GM23248 (cell line): Measurements from ENCODE around the gene FHOD3. TPM values are rescaled to one million over a fixed set of nuclear protein-coding genes. Genes with fewer than 3 reads are reported as not detected.

Experiments
- DNase-seq: peaks from one replicate; pipeline ENCODE4 v3.0.0-alpha.2; 2015
- H2AFZ ChIP-seq: fragments of 200-600 bp; sonication (generic); 2 replicates; pipeline ENCODE4 v1.6.1; 2016; ENCODE audit warnings: antibody characterized with exemption
- H3F3A ChIP-seq: fragments of 200-600 bp; sonication (generic); 2 replicates; pipeline ENCODE4 v1.6.1; 2016; ENCODE audit warnings: mild to moderate bottlenecking, antibody characterized with exemption, mixed run types; ENCODE audit not compliant: insufficient read depth
- H3K27ac ChIP-seq: fragments of 200-600 bp; sonication (generic); 2 replicates; pipeline ENCODE4 v1.5.1; 2016; ENCODE audit warnings: mild to moderate bottlenecking
- H3K27me3 ChIP-seq: fragments of 200-600 bp; sonication (generic); replicated peaks from 2 replicates; pipeline ENCODE4 v1.6.1; 2016; ENCODE audit warnings: mild to moderate bottlenecking; ENCODE audit not compliant: insufficient read depth
- H3K36me3 ChIP-seq: fragments of 200-600 bp; sonication (generic); 2 replicates; pipeline ENCODE4 v1.6.1; 2016; ENCODE audit warnings: low read depth, mild to moderate bottlenecking
- H3K4me1 ChIP-seq: fragments of 200-600 bp; sonication (generic); 2 replicates; pipeline ENCODE4 v1.6.1; 2016; ENCODE audit warnings: mild to moderate bottlenecking; ENCODE audit not compliant: insufficient read depth
- H3K4me2 ChIP-seq: fragments of 200-600 bp; sonication (generic); one replicate; pipeline ENCODE4 v1.6.1; 2016; ENCODE audit warnings: mild to moderate bottlenecking; ENCODE audit not compliant: unreplicated experiment
- H3K4me3 ChIP-seq: fragments of 200-600 bp; sonication (generic); 2 replicates; pipeline ENCODE4 v1.5.1; 2016; ENCODE audit warnings: mild to moderate bottlenecking
- H3K79me2 ChIP-seq: fragments of 200-600 bp; sonication (generic); 2 replicates; pipeline ENCODE4 v1.6.1; 2016; ENCODE audit warnings: mild to moderate bottlenecking; ENCODE audit not compliant: insufficient read depth
- H3K9ac ChIP-seq: fragments of 200-600 bp; sonication (generic); 2 replicates; pipeline ENCODE4 v1.6.1; 2016; ENCODE audit warnings: mild to moderate bottlenecking
- H3K9me2 ChIP-seq: fragments of 200-600 bp; sonication (generic); 2 replicates; pipeline ENCODE4 v1.6.1; 2016; ENCODE audit warnings: mixed run types, mild to moderate bottlenecking, moderate library complexity; ENCODE audit not compliant: insufficient read depth
- H3K9me3 ChIP-seq: fragments of 200-600 bp; sonication (generic); one replicate; pipeline ENCODE4 v1.6.1; 2017; ENCODE audit warnings: low read depth
- H4K20me1 ChIP-seq: fragments of 200-600 bp; sonication (generic); 2 replicates; pipeline ENCODE4 v1.6.0; 2016; ENCODE audit not compliant: insufficient read depth
- EZH2 ChIP-seq: fragments of 200-600 bp; sonication (generic); IDR thresholded peaks from 2 replicates; pipeline ENCODE4 v1.6.1; 2018; ENCODE audit warnings: antibody characterized with exemption, mild to moderate bottlenecking; ENCODE audit not compliant: insufficient read depth, poor library complexity, severe bottlenecking
- EZH2phosphoT487 ChIP-seq: fragments of 200-600 bp; sonication (generic); IDR thresholded peaks from 2 replicates; pipeline ENCODE4 v1.6.1; 2018; ENCODE audit warnings: antibody characterized with exemption, moderate library complexity, mild to moderate bottlenecking, low read depth; ENCODE audit not compliant: insufficient read depth
- WGBS, 2 experiments: methylation state at CpG; one replicate each; pipeline ENCODE4 v1.1.6; 2015 to 2017; ENCODE audit warnings: low lambda C conversion rate in 2 of 2, low coverage in 1 of 2; ENCODE audit errors: missing lambda C conversion rate in 2 of 2; 5-methylcytosine and 5-hydroxymethylcytosine counted together
- in situ Hi-C: fragments of 300-500 bp; cut with MboI; formaldehyde crosslinking; loops from 2 replicates; pipeline ENCODE4 v1.15.0; 2020
- polyA plus RNA-seq: library from polyadenylated mRNA; unstranded; fragments of >200 nt; fragmentation: Nextera tagmentation; extraction: Ambion mirVana; gene quantifications from 2 replicates; pipeline ENCODE4 v1.2.1, GENCODE V29; 2016
- total RNA-seq: library from RNA; depleted of rRNA; stranded (reverse); fragments of >200 nt; shearing (Covaris generic); gene quantifications from 2 replicates; pipeline ENCODE4 v1.2.3, GENCODE V29; 2014

The FHOD3 gene
- total and polyA plus RNA-seq, 2 experiments from 2014 or later = 1.6 to 10.1 TPM

DNA sequence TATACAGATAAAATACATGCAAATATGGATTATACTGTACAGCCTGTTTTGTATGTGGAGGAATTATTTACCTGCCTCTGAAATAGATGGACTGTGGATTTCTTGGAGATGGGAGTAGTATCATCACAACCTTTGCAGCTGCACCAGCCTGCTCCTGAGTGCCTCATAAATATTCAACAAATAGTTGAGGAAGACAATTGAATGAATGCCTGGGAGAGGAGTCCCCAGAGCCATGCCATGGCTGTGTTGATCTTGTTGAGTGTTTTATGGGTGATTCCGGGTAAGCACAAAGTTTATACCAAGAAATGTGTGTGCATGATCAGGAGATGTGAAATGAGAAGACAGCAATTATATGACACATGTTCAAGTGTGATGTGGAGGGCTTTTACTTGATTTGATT is 225.0 kb downstream of the FHOD3 start:
- Histone ChIP-seq H3K4me1 (peaks cover 8% of the 10 kb centered on the region), H3K79me2 (no peaks in the 10 kb centered on the region), H3K27ac (no peak overlapping the region), H3K9me3 (no peaks in the 10 kb centered on the region), H3K36me3 (no peaks in the 10 kb centered on the region), H3K27me3 (no peaks in the 10 kb centered on the region), H3K9ac (no peak overlapping the region), H3K4me3 (no peak overlapping the region), H3F3A (no peaks in the 10 kb centered on the region), H4K20me1 (no peaks in the 10 kb centered on the region), H3K4me2 (no peak overlapping the region), H2AFZ (no peak overlapping the region), H3K9me2 (no peaks in the 10 kb centered on the region)
- no peak for DNase-seq
- in situ Hi-C loops = no loop called here
- TF ChIP-seq EZH2 (no peak), EZH2phosphoT487 (no peak)
- 91 to 95% methylated on average over 1 of the region's 1 CpG for WGBS, 2 experiments

DNA sequence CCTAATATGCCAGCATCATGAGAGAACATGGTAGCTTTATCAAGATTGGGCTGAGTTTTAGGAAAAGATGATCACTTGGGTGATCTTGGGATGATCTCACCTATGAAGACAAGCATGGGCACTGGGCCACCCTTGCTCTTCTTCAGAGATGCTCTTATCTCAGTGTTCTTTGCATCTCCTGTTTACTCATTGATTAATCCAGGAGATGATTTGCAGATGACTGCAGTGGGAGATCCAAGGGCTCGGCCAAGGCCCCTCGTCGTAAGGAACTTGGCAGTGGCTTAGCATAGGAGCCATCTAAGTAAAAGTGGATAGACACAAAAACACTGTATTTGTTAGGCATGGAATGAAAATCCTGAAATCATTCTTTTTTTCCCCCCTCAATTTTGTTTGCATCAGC is 228.4 kb downstream of the FHOD3 start:
- no peak for DNase-seq
- Histone ChIP-seq H3K9me2 (no peaks in the 10 kb centered on the region), H3K27ac (no peak overlapping the region), H3K9me3 (no peaks in the 10 kb centered on the region), H4K20me1 (no peaks in the 10 kb centered on the region), H3K9ac (no peak overlapping the region), H3K4me1 (no peaks in the 10 kb centered on the region), H3K4me3 (no peak overlapping the region), H3K27me3 (no peaks in the 10 kb centered on the region), H3K79me2 (no peaks in the 10 kb centered on the region), H3K4me2 (no peak overlapping the region), H3F3A (no peaks in the 10 kb centered on the region), H2AFZ (no peak overlapping the region), H3K36me3 (no peaks in the 10 kb centered on the region)
- in situ Hi-C loops = no loop called here
- 97 to 98% methylated on average over 3 of the region's 3 CpGs for WGBS, 2 experiments
- TF ChIP-seq EZH2 (no peak), EZH2phosphoT487 (no peak)

DNA sequence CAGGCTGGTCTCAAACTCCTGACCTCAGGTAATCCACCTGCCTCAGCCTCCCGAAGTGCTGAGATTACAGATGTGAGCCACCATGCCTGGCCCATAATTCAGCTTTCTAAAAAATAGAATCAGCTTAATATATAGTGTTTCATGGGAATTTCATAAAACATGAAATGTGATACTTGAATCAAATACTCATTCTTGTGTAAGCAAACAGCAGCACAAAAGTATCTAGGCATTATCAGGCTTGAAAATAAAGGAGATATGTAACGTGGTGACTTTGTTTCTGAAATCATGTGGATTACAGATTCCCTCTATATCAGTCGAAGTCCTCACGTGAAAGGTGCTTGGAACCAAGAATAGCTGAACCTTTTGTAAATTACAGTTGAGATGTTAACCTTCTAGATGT is 229.1 kb downstream of the FHOD3 start:
- WGBS, 2 experiments = 92 to 94% methylated on average over 4 of the region's 4 CpGs
- Histone ChIP-seq H3K4me2 (no peak overlapping the region), H3K9me2 (no peaks in the 10 kb centered on the region), H2AFZ (no peak overlapping the region), H3K36me3 (no peaks in the 10 kb centered on the region), H3K27me3 (no peaks in the 10 kb centered on the region), H3K4me1 (no peaks in the 10 kb centered on the region), H3K9ac (no peak overlapping the region), H3K27ac (no peak overlapping the region), H3K4me3 (no peak overlapping the region), H4K20me1 (no peaks in the 10 kb centered on the region), H3K79me2 (no peaks in the 10 kb centered on the region), H3K9me3 (no peaks in the 10 kb centered on the region), H3F3A (no peaks in the 10 kb centered on the region)
- in situ Hi-C loops = no loop called here
- DNase-seq = no peak
- TF ChIP-seq EZH2 = no peak

DNA sequence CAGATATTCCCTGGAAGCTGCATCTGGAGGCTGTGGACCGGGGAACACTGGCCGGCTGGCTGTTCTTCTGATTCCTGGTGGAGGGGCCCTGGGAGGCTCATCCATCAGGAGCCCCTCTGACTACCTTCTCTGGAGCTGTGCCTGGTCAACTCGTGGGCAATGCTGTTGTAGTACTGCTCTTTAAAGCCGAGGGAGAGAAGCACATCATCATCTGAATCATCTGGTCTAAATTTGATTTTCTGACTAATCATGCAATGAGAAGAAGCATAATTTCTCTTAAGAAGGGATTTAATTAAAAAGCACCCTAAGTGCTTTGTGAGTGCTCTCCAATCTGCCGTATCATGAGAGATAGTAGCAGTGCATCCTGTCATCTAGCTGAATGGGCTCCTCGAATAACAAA is 229.5 kb downstream of the FHOD3 start:
- no peaks in the 10 kb centered on the region for H3K27me3 ChIP-seq
- no peaks in the 10 kb centered on the region for H4K20me1 ChIP-seq
- H3K4me1 ChIP-seq = peaks cover 1% of the 10 kb centered on the region; the same call in 1 of the 2 replicates
- no peak overlapping the region for H3K4me3 ChIP-seq
- no peak overlapping the region for H3K4me2 ChIP-seq
- in situ Hi-C loops = no loop called here
- no peaks in the 10 kb centered on the region for H3K36me3 ChIP-seq
- H3K9me3 ChIP-seq = no peaks in the 10 kb centered on the region
- peaks cover 1% of the 10 kb centered on the region; the same call in 1 of the 2 replicates for H3F3A ChIP-seq
- DNase-seq = peak; percentile 50
- no peak overlapping the region for H3K27ac ChIP-seq
- no peak overlapping the region for H2AFZ ChIP-seq
- H3K9me2 ChIP-seq = no peaks in the 10 kb centered on the region
- H3K9ac ChIP-seq = no peak overlapping the region
- no peak for TF ChIP-seq EZH2phosphoT487
- TF ChIP-seq EZH2 = no peak
- 66 to 73% methylated on average over 6 of the region's 6 CpGs for WGBS, 2 experiments
- no peaks in the 10 kb centered on the region for H3K79me2 ChIP-seq
